CD4-positive, alpha-beta T cell treated with Interleukin-4 for 4 hours (primary cell): Measurements from ENCODE around the gene GSS.
"Not testable (repeated sequence)": the region's sequence is repeated elsewhere in the genome, so short reads cannot be mapped to it uniquely, and the experiment has no call there.

ENCODE experiments used
- DNase-seq: peaks from one replicate; pipeline ENCODE4 v3.0.0-alpha.2; 2020

The GSS gene

GRCh38 chr20:34942301-34942700 is 13.3 kb downstream of the GSS start:
- no peak for DNase-seq

GRCh38 chr20:34941226-34941625 is 14.4 kb downstream of the GSS start:
- no peak for DNase-seq

GRCh38 chr20:34940081-34940481 is 15.5 kb downstream of the GSS start:
- no peak for DNase-seq

- DNase-seq = no peak
These were observed 17.0 kb downstream of the GSS start for GRCh38 chr20:34938466-34939163.

- no peak for DNase-seq
These were observed 23.8 kb downstream of the GSS start for GRCh38 chr20:34931771-34932170.

- DNase-seq = no peak
These were observed 27.2 kb downstream of the GSS start for GRCh38 chr20:34928411-34928810.

- DNase-seq = no peak
These were observed 27.9 kb downstream of the GSS start for GRCh38 chr20:34927736-34928135.

- no peak for DNase-seq
These were observed 29.0 kb downstream of the GSS start for GRCh38 chr20:34926581-34926980.

GRCh38 chr20:34925981-34926380 is 29.6 kb downstream of the GSS start:
- DNase-seq = no peak

GRCh38 chr20:34925341-34925740 is 30.3 kb downstream of the GSS start:
- DNase-seq = no peak

GRCh38 chr20:34923414-34923813 is 32.2 kb downstream of the GSS start:
- no peak for DNase-seq

- DNase-seq = no peak
These were observed 32.8 kb downstream of the GSS start for GRCh38 chr20:34922654-34923381.

- no peak for DNase-seq
These were observed 34.2 kb downstream of the GSS start for GRCh38 chr20:34921436-34921835.

GRCh38 chr20:34920055-34920454 is 35.6 kb downstream of the GSS start:
- DNase-seq = no peak

- DNase-seq = no peak
These were observed 38.7 kb downstream of the GSS start for GRCh38 chr20:34916774-34917354.

GRCh38 chr20:34915749-34916455 is 39.7 kb downstream of the GSS start:
- no peak for DNase-seq

GRCh38 chr20:34915131-34915530 is 40.5 kb downstream of the GSS start:
- no peak for DNase-seq

GRCh38 chr20:34907616-34908469 is 47.8 kb downstream of the GSS start:
- DNase-seq = no peak

- no peak for DNase-seq
These were observed 51.4 kb downstream of the GSS start for GRCh38 chr20:34904202-34904621.

GRCh38 chr20:34898731-34899130 is 56.9 kb downstream of the GSS start:
- not testable (repeated sequence) for DNase-seq

- DNase-seq = not testable (repeated sequence)
These were observed 57.5 kb downstream of the GSS start for GRCh38 chr20:34898129-34898528.

- no peak for DNase-seq
These were observed 59.5 kb downstream of the GSS start for GRCh38 chr20:34896086-34896621.
